Measurements from ENCODE around the gene NAALADL2. TPM values are rescaled to one million over a fixed set of nuclear protein-coding genes. Genes with fewer than 3 reads are reported as not detected.

The NAALADL2 gene
- total and polyA plus RNA-seq, 2 of the 4 experiments (the other 2 are of a cell fraction), result 3.8 to 19.2 TPM

DNA sequence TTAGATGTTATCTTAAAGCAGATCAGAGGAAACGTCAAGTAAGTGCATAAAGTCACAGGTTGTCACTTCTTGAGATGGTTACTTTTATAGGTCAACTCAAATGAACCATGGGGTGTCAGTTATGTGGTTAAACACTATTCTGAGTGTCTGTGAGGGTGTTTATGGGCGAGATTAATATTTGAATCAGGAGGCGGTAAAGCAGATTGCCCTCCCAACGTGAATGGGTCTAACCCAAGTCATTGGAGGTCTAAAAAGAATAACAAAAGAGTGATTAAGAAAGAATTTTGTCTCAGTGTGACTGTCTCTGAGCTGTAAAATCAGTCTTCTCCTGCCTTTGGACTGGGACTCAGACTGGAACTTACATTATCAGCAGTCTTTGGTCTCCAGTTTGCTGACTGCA is 977.5 kb downstream of the NAALADL2 start:
- CTCF ChIA-PET, result no interaction called here
- TF ChIP-seq RCOR1 (IDR thresholded peaks at IDR 0.05; ENCODE audit: insufficient replicate concordance, low read length) (no peak), RFX5 (IDR thresholded peaks at IDR 0.05; ENCODE audit: low read depth, low read length) (no peak), BHLHE40 (IDR thresholded peaks at IDR 0.05; ENCODE audit: low read depth, low read length) (no peak)
- TF ChIP-seq, protein P1, sequence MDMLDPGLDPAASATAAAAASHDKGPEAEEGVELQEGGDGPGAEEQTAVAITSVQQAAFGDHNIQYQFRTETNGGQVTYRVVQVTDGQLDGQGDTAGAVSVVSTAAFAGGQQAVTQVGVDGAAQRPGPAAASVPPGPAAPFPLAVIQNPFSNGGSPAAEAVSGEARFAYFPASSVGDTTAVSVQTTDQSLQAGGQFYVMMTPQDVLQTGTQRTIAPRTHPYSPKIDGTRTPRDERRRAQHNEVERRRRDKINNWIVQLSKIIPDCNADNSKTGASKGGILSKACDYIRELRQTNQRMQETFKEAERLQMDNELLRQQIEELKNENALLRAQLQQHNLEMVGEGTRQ (IDR thresholded peaks at IDR 0.05; ENCODE audit: low read depth, low read length), result no peak
- Histone ChIP-seq H3K36me3 (ENCODE audit: control insufficient read depth, insufficient read depth, low read length) (no peaks in the 10 kb centered on the region), H3K23ac (ENCODE audit: low read depth, low read length) (no peak overlapping the region), H3K79me1 (ENCODE audit: low read depth in 1 of 2, low read length in 2 of 2) (no peaks in the 10 kb centered on the region), H2BK5ac (ENCODE audit: low read depth, low read length, poor library complexity, severe bottlenecking) (no peak overlapping the region), H2AFZ (replicated peaks; ENCODE audit: low read length, poor library complexity) (no peak overlapping the region), H3K4ac (ENCODE audit: low read depth, low read length) (no peak overlapping the region), H4K8ac (ENCODE audit: low read depth in 2 of 2, low read length in 2 of 2) (no peak overlapping the region), H2BK20ac (ENCODE audit: low read depth, low read length) (no peak overlapping the region), H3K4me1 (ENCODE audit: control insufficient read depth, insufficient read depth, low read length) (no peaks in the 10 kb centered on the region), H3K14ac (replicated peaks; ENCODE audit: low read depth, low read length) (no peak overlapping the region), H3K18ac (ENCODE audit: low read depth, low read length) (no peak overlapping the region), H3K9me3 (ENCODE audit: control insufficient read depth, insufficient read depth, low read length) (no peaks in the 10 kb centered on the region), H2BK15ac (ENCODE audit: low read depth, low read length) (no peak overlapping the region), H4K20me1 (ENCODE audit: insufficient read depth, low read length) (no peaks in the 10 kb centered on the region), H3K27me3 (ENCODE audit: control insufficient read depth, insufficient read depth, low read length) (no peaks in the 10 kb centered on the region), H3K4me2 (ENCODE audit: low read depth, low read length) (no peak overlapping the region), H4K91ac (ENCODE audit: insufficient read depth, low read depth, low read length) (no peak overlapping the region), H2AK9ac (replicated peaks; ENCODE audit: low read depth, low read length, poor library complexity) (no peak overlapping the region), H2BK120ac (ENCODE audit: low read depth, low read length) (no peak overlapping the region), H3K9ac (ENCODE audit: low read depth, low read length) (no peak overlapping the region), H3K56ac (ENCODE audit: extremely low read depth, insufficient read depth, low read length) (no peak overlapping the region), H2AK5ac (ENCODE audit: low read depth, low read length) (no peak overlapping the region), H4K5ac (ENCODE audit: low read depth, low read length) (no peak overlapping the region), H3K9me1 (ENCODE audit: insufficient read depth, low read length) (no peaks in the 10 kb centered on the region), H3K27ac (ENCODE audit: insufficient read depth, low read length) (no peak overlapping the region), H3K4me3 (ENCODE audit: insufficient read depth, low read depth, low read length) (no peak overlapping the region)
- in situ Hi-C loops (cut with MboI; ENCODE audit: low sequenced_read_pairs), result no loop called here
- no peak for ATAC-seq (ENCODE audit: low read depth)
- POLR2A ChIA-PET (ENCODE audit: unreplicated experiment), result no interaction called here
- intact Hi-C loops (cut with micrococcal nuclease), result no loop called here
- DNase-seq, result no peak
- BruUV-seq (replicated peaks), result no TSS peak
- no CpG with 5 or more reads among the region's 4 CpGs for WGBS, 2 experiments (ENCODE audit: extremely low coverage in 2 of 2, insufficient read length in 1 of 2)
- dilution Hi-C loops (cut with HindIII; ENCODE audit: low sequenced_read_pairs, unreplicated experiment), result no loop called here

Measured in IMR-90 (cell line).